Endothelial cell of umbilical vein (primary cell): ENCODE data around the gene BTG1. TPM values are rescaled to one million over a fixed set of nuclear protein-coding genes. Genes with fewer than 3 reads are reported as not detected.

Experiments
- BruUV-seq: library from RNA; stranded (reverse); fragments of 400-500 nt; replicated peaks from 2 replicates; lab custom pipeline; 2021; lab: Mats Ljungman, UMichigan
- CTCF ChIA-PET: fragments of 300-600, 350-600 bp; sonication (Branson Sonifier 250); formaldehyde crosslinking; loops from one replicate; lab custom pipeline; 2021; ENCODE audit warnings: antibody characterized with exemption, inconsistent platforms; lab: Charles Lee
- POLR2A ChIA-PET: fragments of 300-600, 350-600 bp; sonication (Branson Sonifier 250); formaldehyde crosslinking; loops from one replicate; lab custom pipeline; 2021; ENCODE audit warnings: antibody characterized with exemption, inconsistent platforms; lab: Charles Lee
- DNase-seq: peaks from one replicate; pipeline ENCODE4 v3.0.0-alpha.2; 2011; ENCODE audit warnings: low read depth, low spot score
- FAIRE-seq: peaks from 2 replicates; lab custom pipeline; 2011; peaks lifted over from hg19 to GRCh38; lab: Jason Lieb, UNC
- H2AFZ ChIP-seq: 2 replicates; pipeline ENCODE4 v1.6.0; 2012; ENCODE audit warnings: low read depth, low read length, control low read depth, inconsistent platforms
- H3K27ac ChIP-seq: 2 replicates; pipeline ENCODE4 v1.5.1; 2011; ENCODE audit warnings: low read depth, mild to moderate bottlenecking, control low read depth, low read length, moderate library complexity; ENCODE audit not compliant: insufficient read depth
- H3K27me3 ChIP-seq, 2 experiments: 2 replicates each; pipeline versions ENCODE4 v1.6.0 to v1.6.1; 2011; ENCODE audit warnings: low read length in 2 of 2, mixed read lengths in 1 of 2; ENCODE audit not compliant: control insufficient read depth in 2 of 2, insufficient read depth in 2 of 2
- H3K36me3 ChIP-seq, 2 experiments: 2 replicates in 1 of 2; 3 replicates in 1 of 2; pipeline ENCODE4 v1.5.1; 2011; ENCODE audit warnings: low read length in 2 of 2, mild to moderate bottlenecking in 1 of 2, moderate library complexity in 1 of 2; ENCODE audit not compliant: control insufficient read depth in 2 of 2, insufficient read depth in 2 of 2; ENCODE audit errors: extremely low read depth in 1 of 2
- H3K4me1 ChIP-seq: 3 replicates; pipeline ENCODE4 v1.5.1; 2011; ENCODE audit warnings: mild to moderate bottlenecking, low read length; ENCODE audit not compliant: control insufficient read depth, insufficient read depth; ENCODE audit errors: extremely low read depth
- H3K4me2 ChIP-seq: 2 replicates; pipeline ENCODE4 v1.6.1; 2011; ENCODE audit warnings: low read length, control low read depth, mixed read lengths; ENCODE audit not compliant: insufficient read depth
- H3K4me3 ChIP-seq, 3 experiments: fragments of 200-600 bp in 1 of 3; sonication (generic), shearing (Covaris generic) in 1 of 3; replicated peaks in 1 of 3; 2 replicates each; pipeline ENCODE4 v1.5.1; 2011 to 2016; ENCODE audit warnings: control low read depth in 3 of 3, low read length in 3 of 3, mild to moderate bottlenecking in 2 of 3, inconsistent platforms in 1 of 3, low read depth in 1 of 3, moderate library complexity in 1 of 3; ENCODE audit not compliant: insufficient read depth in 1 of 3
- H3K79me2 ChIP-seq: 2 replicates; pipeline ENCODE4 v1.6.0; 2012; ENCODE audit warnings: low read length, inconsistent platforms; ENCODE audit not compliant: control insufficient read depth, insufficient read depth
- H3K9ac ChIP-seq: replicated peaks from 2 replicates; pipeline ENCODE3; 2011; ENCODE audit warnings: low read length, control low read depth; ENCODE audit not compliant: insufficient read depth; ENCODE audit errors: extremely low read depth
- H3K9me1 ChIP-seq: replicated peaks from 3 replicates; pipeline ENCODE4 v1.6.0; 2011; ENCODE audit warnings: mild to moderate bottlenecking, low read length; ENCODE audit not compliant: control insufficient read depth, insufficient read depth; ENCODE audit errors: extremely low read depth
- H3K9me3 ChIP-seq: replicated peaks from 2 replicates; pipeline ENCODE4 v1.5.1; 2012; ENCODE audit warnings: low read length, inconsistent platforms; ENCODE audit not compliant: control insufficient read depth, insufficient read depth
- H4K20me1 ChIP-seq: replicated peaks from 2 replicates; pipeline ENCODE3; 2011; ENCODE audit warnings: mild to moderate bottlenecking, low read length; ENCODE audit not compliant: control insufficient read depth, insufficient read depth; ENCODE audit errors: extremely low read depth
- EZH2 ChIP-seq: IDR thresholded peaks from 2 replicates; pipeline ENCODE4 v1.6.1; 2012; ENCODE audit warnings: borderline replicate concordance, low read depth, mild to moderate bottlenecking, moderate library complexity, low read length, inconsistent platforms; ENCODE audit not compliant: severe bottlenecking
- FOS ChIP-seq: IDR thresholded peaks from 2 replicates; pipeline ENCODE4 v1.6.1; 2011; ENCODE audit warnings: mild to moderate bottlenecking, low read length, moderate library complexity, borderline replicate concordance; ENCODE audit not compliant: insufficient read depth
- GATA2 ChIP-seq: IDR thresholded peaks from 2 replicates; pipeline ENCODE4 v1.7.0; 2011; ENCODE audit warnings: low read depth, mild to moderate bottlenecking, moderate library complexity, mixed read lengths, low read length; ENCODE audit not compliant: insufficient read length, insufficient read depth
- JUN ChIP-seq: IDR thresholded peaks from 2 replicates; pipeline ENCODE4 v1.6.1; 2011; ENCODE audit warnings: borderline replicate concordance, low read depth; ENCODE audit not compliant: insufficient read length, insufficient read depth
- MYC ChIP-seq: IDR thresholded peaks from one replicate; pipeline ENCODE4 v1.6.1; 2011; ENCODE audit warnings: mild to moderate bottlenecking, low read depth, low read length
- POLR2A ChIP-seq: IDR thresholded peaks from 2 replicates; pipeline ENCODE4 v1.6.1; 2012; ENCODE audit warnings: low read depth, mild to moderate bottlenecking, control low read depth, low read length
- POLR2AphosphoS5 ChIP-seq: IDR thresholded peaks from 2 replicates; pipeline ENCODE4 v1.6.1; 2012; ENCODE audit warnings: low read depth, mild to moderate bottlenecking, control low read depth, low read length, moderate library complexity; ENCODE audit not compliant: insufficient read depth
- dilution Hi-C: fragments of 300-500 bp; cut with MboI; formaldehyde crosslinking; loops from one replicate; pipeline ENCODE4 v1.15.0; 2019; ENCODE audit warnings: low sequenced_read_pairs; ENCODE audit not compliant: extremely low pct_ligation_motif_present
- intact Hi-C: fragments of 100-400 bp; cut with micrococcal nuclease; formaldehyde crosslinking; loops from one replicate; pipeline ENCODE4 v1.10.0; 2022
- polyA plus RNA-seq, 4 experiments: library from polyadenylated mRNA; depleted of rRNA in 3 of 4; stranded (reverse) in 3 of 4; unstranded in 1 of 4; fragments of >200 nt; gene quantifications; 2 replicates each; pipeline versions ENCODE4 v1.2.1 to v1.2.3, GENCODE V29; 2011 to 2012; ENCODE audit warnings: missing spikeins in 1 of 4
- total RNA-seq: library from RNA; stranded (reverse); gene quantifications from 2 replicates; pipeline ENCODE4 v1.2.3, GENCODE V29; 2021
- TF ChIP-seq, protein P1 (sequence below): IDR thresholded peaks from 2 replicates; pipeline ENCODE4 v1.6.1; 2011; ENCODE audit not compliant: insufficient read depth, insufficient read length

BTG1 gene
- total and polyA plus RNA-seq, 2 donors (not counting 3 experiments of a cell fraction or from before 2014, with no cell fraction given): 42.8 to 104 TPM

DNA sequence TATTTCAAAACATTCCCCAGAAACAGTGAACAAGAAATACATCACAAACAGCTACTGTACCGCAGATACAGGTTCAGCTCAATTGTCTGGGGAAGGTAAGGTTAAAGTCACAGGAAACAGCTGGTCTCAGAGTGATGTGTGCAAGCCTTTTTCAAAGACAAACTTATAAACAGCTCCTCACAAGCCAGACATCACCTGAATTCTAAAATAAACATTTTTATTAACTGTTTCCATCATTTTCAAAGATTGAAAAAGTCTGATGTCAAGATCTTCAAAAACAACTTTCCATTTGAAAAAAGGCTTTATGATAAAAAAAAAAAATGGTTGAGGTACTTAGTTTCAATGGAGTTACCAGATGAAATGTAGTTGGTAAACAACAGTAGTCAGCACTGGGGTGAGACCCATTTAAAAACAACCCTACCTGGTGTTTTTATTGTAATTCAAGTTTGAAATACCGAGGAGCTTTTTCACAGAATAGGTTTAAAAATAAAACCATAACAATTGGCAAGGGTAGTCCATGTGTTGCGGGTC lies 4.0 kb downstream of the BTG1 start:
- peaks cover 6% of the 10 kb centered on the region for H4K20me1 ChIP-seq
- FAIRE-seq (no peak), DNase-seq (peak; percentile 90)
- H3K9ac ChIP-seq: peak overlapping the region; percentile 89
- ChIA-PET POLR2A (interaction anchor here (0.7 to 1.0 kb wide), 6 partner anchors 91 to 760 kb away, joined by 3 to 6 read pairs (median 4); no protein-coding TSS in a partner anchor), CTCF (interaction anchor here (0.6 to 7.1 kb wide), 5 partner anchors 151 to 760 kb away, joined by 3 to 154 read pairs (median 37); no protein-coding TSS in a partner anchor)
- no peak for TF ChIP-seq JUN
- TF ChIP-seq FOS: no peak
- TF ChIP-seq GATA2: no peak
- peak; percentile 33 for TF ChIP-seq POLR2A
- TF ChIP-seq, protein P1, sequence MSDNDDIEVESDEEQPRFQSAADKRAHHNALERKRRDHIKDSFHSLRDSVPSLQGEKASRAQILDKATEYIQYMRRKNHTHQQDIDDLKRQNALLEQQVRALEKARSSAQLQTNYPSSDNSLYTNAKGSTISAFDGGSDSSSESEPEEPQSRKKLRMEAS: no peak
- no peak for TF ChIP-seq POLR2AphosphoS5
- TF ChIP-seq MYC: no peak
- no peak for TF ChIP-seq EZH2
- H3K4me3 ChIP-seq: peak overlapping the region; percentile 53 to 86 (median 85)
- H3K27ac ChIP-seq: peak overlapping the region; percentile 80
- dilution Hi-C loops: no loop called here
- H3K79me2 ChIP-seq: peaks cover 86% of the 10 kb centered on the region
- H3K4me1 ChIP-seq: peaks cover 49% of the 10 kb centered on the region
- intact Hi-C loops: loop anchor here (5.0 kb wide), 1 partner anchor 214 kb away; no protein-coding TSS in a partner anchor
- no TSS peak for BruUV-seq
- no peaks in the 10 kb centered on the region for H3K27me3 ChIP-seq
- no peaks in the 10 kb centered on the region for H3K9me3 ChIP-seq
- no peaks in the 10 kb centered on the region for H3K9me1 ChIP-seq
- H2AFZ ChIP-seq: no peak overlapping the region
- H3K36me3 ChIP-seq: peaks cover 0 to 12% of the 10 kb centered on the region in 2 experiments
- H3K4me2 ChIP-seq: peak overlapping the region; percentile 96
